B cell (primary cell): ENCODE results near the gene TBC1D20. TPM values are rescaled to one million over a fixed set of nuclear protein-coding genes. Genes with fewer than 3 reads are reported as not detected.

ENCODE experiments used
- ATAC-seq: fragments of 200-7000 bp; cut with Tn5 transposase; one replicate; pipeline ENCODE4 v1.10.0; 2021; ENCODE audit warnings: low read depth, mild to moderate bottlenecking, moderate number of reproducible peaks, moderate library complexity
- CTCF ChIA-PET: fragments of 350-600 bp; sonication (Branson Sonifier 250); formaldehyde crosslinking; loops from one replicate; lab custom pipeline; 2021; ENCODE audit warnings: antibody characterized with exemption, inconsistent platforms; lab: Charles Lee
- POLR2A ChIA-PET: fragments of 350-600 bp; sonication (Branson Sonifier 250); formaldehyde crosslinking; loops from one replicate; lab custom pipeline; 2021; ENCODE audit warnings: antibody characterized with exemption; lab: Charles Lee
- DNase-seq: peaks from one replicate; pipeline ENCODE4 v3.0.0; 2013
- H2AFZ ChIP-seq: 2 replicates; pipeline ENCODE4 v1.6.1; 2012; ENCODE audit warnings: mild to moderate bottlenecking, low read depth, low read length; ENCODE audit not compliant: insufficient read depth, poor library complexity, severe bottlenecking
- H3K27ac ChIP-seq, 2 donors: 1 replicate in 1 of 2; 2 replicates in 1 of 2; pipeline ENCODE4 v1.5.1; 2012 to 2013; ENCODE audit warnings: low read length in 2 of 2, mild to moderate bottlenecking in 2 of 2, moderate library complexity in 1 of 2
- H3K27me3 ChIP-seq, 4 experiments: fragments of 200-600 bp in 1 of 4; sonication (generic) in 1 of 4; replicated peaks in 1 of 4; 1 replicate in 2 of 4; 2 replicates in 2 of 4; pipeline versions ENCODE4 v1.6.1 to v1.7.0; 2013 to 2016; ENCODE audit warnings: low read length in 3 of 4, mild to moderate bottlenecking in 2 of 4, mixed read lengths in 1 of 4, moderate library complexity in 1 of 4; ENCODE audit not compliant: insufficient read depth in 4 of 4, control insufficient read depth in 3 of 4; ENCODE audit errors: control extremely low read depth in 1 of 4
- H3K36me3 ChIP-seq, 2 experiments: replicated peaks in 1 of 2; 1 replicate in 1 of 2; 2 replicates in 1 of 2; pipeline versions ENCODE4 v1.6.1 to v1.7.1; 2013; ENCODE audit warnings: low read length in 1 of 2; ENCODE audit not compliant: insufficient read depth in 2 of 2, control insufficient read depth in 1 of 2; ENCODE audit errors: control extremely low read depth in 1 of 2, extremely low read depth in 1 of 2
- H3K4me1 ChIP-seq, 2 donors: fragments of 200-600 bp in 1 of 2; sonication (generic) in 1 of 2; 1 replicate in 1 of 2; 2 replicates in 1 of 2; pipeline versions ENCODE4 v1.5.1 to v1.6.1; 2013 to 2017; ENCODE audit warnings: low read length in 2 of 2; ENCODE audit not compliant: control insufficient read depth in 2 of 2, insufficient read depth in 2 of 2
- H3K4me2 ChIP-seq: replicated peaks from 2 replicates; pipeline ENCODE3; 2012; ENCODE audit warnings: mild to moderate bottlenecking, low read depth, low read length; ENCODE audit not compliant: poor library complexity, severe bottlenecking
- H3K4me3 ChIP-seq, 5 experiments: fragments of 200-600 bp in 1 of 5; sonication (generic) in 1 of 5; 1 replicate in 3 of 5; 2 replicates in 2 of 5; pipeline versions ENCODE4 v1.5.1 to v1.7.0; 2011 to 2016; ENCODE audit warnings: low read length in 4 of 5, mild to moderate bottlenecking in 4 of 5, low read depth in 2 of 5, control low read depth in 1 of 5, moderate library complexity in 1 of 5; ENCODE audit not compliant: insufficient read depth in 1 of 5; ENCODE audit errors: control extremely low read depth in 1 of 5, extremely low read depth in 1 of 5
- H3K79me2 ChIP-seq: fragments of 200-600 bp; sonication (generic); one replicate; pipeline ENCODE4 v1.6.0; 2016; ENCODE audit warnings: low read length; ENCODE audit not compliant: control insufficient read depth, insufficient read depth
- H3K9ac ChIP-seq: fragments of 200-600 bp; sonication (generic); 2 replicates; pipeline ENCODE4 v1.6.1; 2017; ENCODE audit warnings: mild to moderate bottlenecking, low read length, moderate library complexity
- H3K9me3 ChIP-seq, 3 donors: one replicate each; pipeline versions ENCODE4 v1.6.1 to v1.7.1; 2013; ENCODE audit warnings: low read length in 2 of 3; ENCODE audit not compliant: control insufficient read depth in 2 of 3, insufficient read depth in 1 of 3; ENCODE audit errors: control extremely low read depth in 1 of 3
- H4K20me1 ChIP-seq: 2 replicates; pipeline ENCODE4 v1.6.0; 2012; ENCODE audit warnings: mild to moderate bottlenecking, low read length; ENCODE audit not compliant: insufficient read depth, control insufficient read depth, poor library complexity, severe bottlenecking
- H3K27ac Mint-ChIP-seq: one replicate; pipeline ENCODE4 v1.8.0; 2021; ENCODE audit warnings: mixed read lengths
- H3K27me3 Mint-ChIP-seq: one replicate; pipeline ENCODE4 v1.8.0; 2021; ENCODE audit warnings: mixed read lengths
- H3K4me1 Mint-ChIP-seq: one replicate; pipeline ENCODE4 v1.8.0; 2021; ENCODE audit warnings: mixed read lengths
- H3K4me3 Mint-ChIP-seq: one replicate; pipeline ENCODE4 v1.8.0; 2021; ENCODE audit warnings: mixed read lengths
- H3K9me3 Mint-ChIP-seq: one replicate; pipeline ENCODE4 v1.8.0; 2022; ENCODE audit warnings: mixed read lengths; ENCODE audit not compliant: insufficient read depth
- EZH2 ChIP-seq: IDR thresholded peaks from 2 replicates; pipeline ENCODE4 v1.6.1; 2012; ENCODE audit warnings: borderline replicate concordance, low read depth, mild to moderate bottlenecking, moderate library complexity, low read length; ENCODE audit not compliant: insufficient read depth, poor library complexity, severe bottlenecking
- WGBS: methylation state at CpG from one replicate; pipeline ENCODE4 v1.1.5; 2013; ENCODE audit warnings: missing lambda C conversion rate; ENCODE audit not compliant: insufficient coverage; 5-methylcytosine and 5-hydroxymethylcytosine counted together
- intact Hi-C: fragments of 100-400 bp; cut with micrococcal nuclease; formaldehyde crosslinking; loops from one replicate; pipeline ENCODE4 v1.10.0; 2022
- polyA plus RNA-seq: library from polyadenylated mRNA; depleted of rRNA; stranded (reverse); fragments of >200 nt; gene quantifications from 2 replicates; pipeline ENCODE4 v1.2.3, GENCODE V29; 2012
- total RNA-seq, 2 donors: library from RNA; stranded (reverse); fragments of 120-200 nt in 1 of 2; gene quantifications; 1 replicate in 1 of 2; 2 replicates in 1 of 2; pipeline versions ENCODE4 v1.2.3 to v1.2.4, GENCODE V29; 2013 to 2022
- TF ChIP-seq, protein P1 (sequence below): fragments of 200-600 bp; IDR thresholded peaks from one replicate; pipeline ENCODE4 v1.8.0; 2022; ENCODE audit warnings: antibody characterized with exemption, mild to moderate bottlenecking

The TBC1D20 gene
- total and polyA plus RNA-seq, 2 donors (not counting 1 experiment from before 2014, with no cell fraction given) = 31.7 to 40.0 TPM

GRCh38 chr20:479487-479886 lies 17.2 kb upstream of the TBC1D20 start:
- no peaks in the 10 kb centered on the region for H3K9me3 ChIP-seq
- Mint-ChIP-seq H3K27ac (no peak overlapping the region), H3K9me3 (no peaks in the 10 kb centered on the region), H3K4me3 (no peak overlapping the region), H3K27me3 (no peaks in the 10 kb centered on the region), H3K4me1 (peaks cover 2% of the 10 kb centered on the region)
- no peak overlapping the region for H2AFZ ChIP-seq
- TF ChIP-seq, protein P1, sequence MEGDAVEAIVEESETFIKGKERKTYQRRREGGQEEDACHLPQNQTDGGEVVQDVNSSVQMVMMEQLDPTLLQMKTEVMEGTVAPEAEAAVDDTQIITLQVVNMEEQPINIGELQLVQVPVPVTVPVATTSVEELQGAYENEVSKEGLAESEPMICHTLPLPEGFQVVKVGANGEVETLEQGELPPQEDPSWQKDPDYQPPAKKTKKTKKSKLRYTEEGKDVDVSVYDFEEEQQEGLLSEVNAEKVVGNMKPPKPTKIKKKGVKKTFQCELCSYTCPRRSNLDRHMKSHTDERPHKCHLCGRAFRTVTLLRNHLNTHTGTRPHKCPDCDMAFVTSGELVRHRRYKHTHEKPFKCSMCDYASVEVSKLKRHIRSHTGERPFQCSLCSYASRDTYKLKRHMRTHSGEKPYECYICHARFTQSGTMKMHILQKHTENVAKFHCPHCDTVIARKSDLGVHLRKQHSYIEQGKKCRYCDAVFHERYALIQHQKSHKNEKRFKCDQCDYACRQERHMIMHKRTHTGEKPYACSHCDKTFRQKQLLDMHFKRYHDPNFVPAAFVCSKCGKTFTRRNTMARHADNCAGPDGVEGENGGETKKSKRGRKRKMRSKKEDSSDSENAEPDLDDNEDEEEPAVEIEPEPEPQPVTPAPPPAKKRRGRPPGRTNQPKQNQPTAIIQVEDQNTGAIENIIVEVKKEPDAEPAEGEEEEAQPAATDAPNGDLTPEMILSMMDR = no peak
- H3K27me3 ChIP-seq = no peaks in the 10 kb centered on the region
- H3K4me1 ChIP-seq = no peaks in the 10 kb centered on the region
- no peaks in the 10 kb centered on the region for H3K79me2 ChIP-seq
- DNase-seq = no peak
- ChIA-PET CTCF (interaction anchor here (0.8 to 10.0 kb wide), 8 partner anchors 8 to 130 kb away, joined by 3 to 169 read pairs (median 4); no protein-coding TSS in a partner anchor), POLR2A (no interaction called here)
- no peak overlapping the region for H3K27ac ChIP-seq
- peaks cover 3 to 40% of the 10 kb centered on the region in 2 experiments for H3K36me3 ChIP-seq
- WGBS = no CpG with 5 or more reads among the region's 2 CpGs
- no peak for ATAC-seq
- intact Hi-C loops = loop anchor here (1.0 kb wide), 3 partner anchors 17 to 125 kb away; partner anchors contain the start of gene TBC1D20
- H3K4me3 ChIP-seq = no peak overlapping the region
- no peak overlapping the region for H3K9ac ChIP-seq
- H3K4me2 ChIP-seq = no peak overlapping the region
- no peaks in the 10 kb centered on the region for H4K20me1 ChIP-seq

DNA sequence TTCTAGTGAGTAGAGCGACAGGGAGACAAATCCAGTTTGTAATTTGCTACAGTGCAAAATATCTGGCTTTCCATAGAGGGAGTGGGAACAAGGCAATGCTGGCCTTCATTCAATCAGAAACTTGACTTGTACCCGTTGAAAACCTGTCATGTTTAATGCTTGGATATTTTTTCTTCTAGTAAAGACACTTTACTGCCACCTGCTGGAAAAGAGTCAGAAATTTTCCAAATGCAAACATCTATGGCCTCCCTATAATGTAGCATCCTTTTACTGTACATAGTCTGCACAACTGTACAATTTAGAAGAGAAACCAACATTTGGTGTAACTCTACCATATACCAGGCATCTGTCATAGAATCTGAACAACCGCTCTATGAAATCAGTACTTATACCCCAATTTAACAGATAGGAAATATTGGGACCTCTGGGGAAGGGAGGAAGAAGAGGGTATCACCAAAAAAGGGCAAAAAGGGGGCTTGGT lies 16.7 kb upstream of the TBC1D20 start:
- POLR2A ChIA-PET = no interaction called here
- WGBS = no CpG with 5 or more reads among the region's 3 CpGs

More for the DNA sequence above, 16.7 kb upstream of the TBC1D20 start:
- Histone ChIP-seq H4K20me1 (no peaks in the 10 kb centered on the region), H3K4me3 (no peak overlapping the region), H3K4me1 (no peaks in the 10 kb centered on the region), H3K27ac (no peak overlapping the region), H2AFZ (no peak overlapping the region), H3K9me3 (no peaks in the 10 kb centered on the region), H3K36me3 (peaks cover 1 to 35% of the 10 kb centered on the region in 2 experiments), H3K27me3 (no peaks in the 10 kb centered on the region), H3K4me2 (no peak overlapping the region), H3K9ac (no peak overlapping the region), H3K79me2 (no peaks in the 10 kb centered on the region)
- Mint-ChIP-seq H3K9me3 (no peaks in the 10 kb centered on the region), H3K27ac (peak overlapping the region; percentile 50), H3K4me1 (peaks cover 2% of the 10 kb centered on the region), H3K27me3 (no peaks in the 10 kb centered on the region), H3K4me3 (no peak overlapping the region)
- CTCF ChIA-PET = interaction anchor here (0.7 to 10.0 kb wide), 14 partner anchors 9 to 213 kb away, joined by 3 to 169 read pairs (median 4); partner anchors contain the start of genes RBCK1 and TBC1D20
- no peak for TF ChIP-seq EZH2
- TF ChIP-seq, protein P1 = peak; percentile 85
- intact Hi-C loops = loop anchor here (1.0 kb wide), 3 partner anchors 17 to 125 kb away; partner anchors contain the start of gene TBC1D20
- ATAC-seq (peak; percentile 64), DNase-seq (peak; percentile 79)
